H1 (cell line): ENCODE data around the gene RGS9. TPM values are rescaled to one million over a fixed set of nuclear protein-coding genes. Genes with fewer than 3 reads are reported as not detected.

Experiments
- CTCF ChIA-PET: fragments of 300-600 bp; sonication (Branson Sonifier 250); formaldehyde crosslinking; loops from one replicate; lab custom pipeline; 2021; ENCODE audit not compliant: partially characterized antibody; lab: Charles Lee
- POLR2A ChIA-PET: fragments of 300-600 bp; sonication (Branson Sonifier 250); formaldehyde crosslinking; loops from one replicate; lab custom pipeline; 2021; ENCODE audit warnings: inconsistent platforms; ENCODE audit not compliant: partially characterized antibody; lab: Charles Lee
- DNase-seq, 2 experiments: peaks; one replicate each; pipeline versions ENCODE4 v3.0.0 to v3.0.0-alpha.2; 2010 to 2022; ENCODE audit warnings: low spot score in 2 of 2, low read depth in 1 of 2, mixed read lengths in 1 of 2
- FAIRE-seq: peaks from 2 replicates; lab custom pipeline; 2011; peaks lifted over from hg19 to GRCh38; lab: Jason Lieb, UNC
- H2AFZ ChIP-seq: 2 replicates; pipeline ENCODE4 v1.8.1; 2012; ENCODE audit warnings: low read length, inconsistent platforms
- H2AK5ac ChIP-seq: 2 replicates; pipeline ENCODE4 v1.6.1; 2013; ENCODE audit warnings: low read depth, low read length
- H2BK120ac ChIP-seq: replicated peaks from 2 replicates; pipeline ENCODE3; 2013; ENCODE audit warnings: low read depth, low read length, inconsistent platforms
- H2BK12ac ChIP-seq: 2 replicates; pipeline ENCODE4 v1.6.1; 2013; ENCODE audit warnings: low read depth, low read length
- H2BK15ac ChIP-seq: 2 replicates; pipeline ENCODE4 v1.6.1; 2013; ENCODE audit warnings: low read length
- H2BK20ac ChIP-seq: 2 replicates; pipeline ENCODE4 v1.6.1; 2013; ENCODE audit warnings: low read length
- H2BK5ac ChIP-seq: 2 replicates; pipeline ENCODE4 v1.6.1; 2013; ENCODE audit warnings: low read depth, low read length
- H3K14ac ChIP-seq: 2 replicates; pipeline ENCODE4 v1.6.1; 2013; ENCODE audit warnings: inconsistent platforms; ENCODE audit not compliant: insufficient read length
- H3K18ac ChIP-seq: 2 replicates; pipeline ENCODE4 v1.6.1; 2013; ENCODE audit warnings: low read length; ENCODE audit errors: extremely low read depth
- H3K23ac ChIP-seq: 2 replicates; pipeline ENCODE4 v1.6.1; 2013; ENCODE audit warnings: inconsistent platforms; ENCODE audit not compliant: insufficient read length
- H3K23me2 ChIP-seq: 2 replicates; pipeline ENCODE4 v1.6.1; 2013; ENCODE audit warnings: low read depth, low read length
- H3K27ac ChIP-seq: 2 replicates; pipeline ENCODE4 v1.6.1; 2011; ENCODE audit warnings: low read depth, low read length, inconsistent platforms
- H3K27me3 ChIP-seq, 4 experiments: replicated peaks in 1 of 4; 1 replicate in 1 of 4; 2 replicates in 3 of 4; pipeline versions ENCODE4 v1.6.1 to v1.8.1; 2011 to 2013; ENCODE audit warnings: low read length in 3 of 4, mild to moderate bottlenecking in 3 of 4, inconsistent platforms in 2 of 4, mixed read lengths in 2 of 4, moderate library complexity in 1 of 4; ENCODE audit not compliant: control insufficient read depth in 3 of 4, insufficient read depth in 3 of 4; ENCODE audit errors: extremely low read depth in 1 of 4
- H3K36me3 ChIP-seq, 4 experiments: 2 replicates each; pipeline versions ENCODE4 v1.6.1 to v1.8.1; 2011 to 2013; ENCODE audit warnings: mild to moderate bottlenecking in 4 of 4, low read length in 3 of 4, moderate library complexity in 2 of 4, control low read depth in 1 of 4, inconsistent platforms in 1 of 4; ENCODE audit not compliant: insufficient read depth in 4 of 4, control insufficient read depth in 2 of 4
- H3K4ac ChIP-seq: replicated peaks from 2 replicates; pipeline ENCODE3; 2013; ENCODE audit warnings: low read length, low read depth, mixed read lengths, inconsistent platforms; ENCODE audit not compliant: insufficient read length
- H3K4me1 ChIP-seq, 4 experiments: replicated peaks in 1 of 4; 1 replicate in 1 of 4; 2 replicates in 3 of 4; pipeline versions ENCODE4 v1.6.1 to v1.8.1; 2011 to 2013; ENCODE audit warnings: low read length in 3 of 4, inconsistent platforms in 2 of 4, mixed read lengths in 1 of 4; ENCODE audit not compliant: insufficient read depth in 4 of 4, control insufficient read depth in 3 of 4
- H3K4me2 ChIP-seq, 2 experiments: 2 replicates each; pipeline versions ENCODE4 v1.6.1 to v1.8.1; 2011 to 2013; ENCODE audit warnings: low read depth in 2 of 2, low read length in 2 of 2, control low read depth in 1 of 2, inconsistent platforms in 1 of 2, mild to moderate bottlenecking in 1 of 2; ENCODE audit not compliant: insufficient read depth in 1 of 2
- H3K4me3 ChIP-seq, 4 experiments: fragments of 200-600, 300-600 bp in 1 of 4; sonication (generic), shearing (Covaris generic), sonication (Bioruptor Twin) in 1 of 4; 2 replicates each; pipeline versions ENCODE4 v1.5.1 to v1.8.1; 2011 to 2016; ENCODE audit warnings: low read length in 4 of 4, low read depth in 3 of 4, control low read depth in 2 of 4, inconsistent platforms in 2 of 4, mild to moderate bottlenecking in 2 of 4, mixed read lengths in 1 of 4, moderate library complexity in 1 of 4; ENCODE audit not compliant: insufficient read depth in 2 of 4; ENCODE audit errors: extremely low read depth in 1 of 4
- H3K56ac ChIP-seq: replicated peaks from 2 replicates; pipeline ENCODE3; 2013; ENCODE audit warnings: low read depth, mild to moderate bottlenecking, mixed read lengths, low read length, inconsistent platforms; ENCODE audit not compliant: insufficient read length
- H3K79me1 ChIP-seq: 2 replicates; pipeline ENCODE4 v1.6.1; 2013; ENCODE audit warnings: low read depth, low read length, control low read depth
- H3K79me2 ChIP-seq, 2 experiments: 2 replicates each; pipeline versions ENCODE4 v1.6.1 to v1.8.1; 2012 to 2013; ENCODE audit warnings: low read length in 2 of 2, mild to moderate bottlenecking in 2 of 2, inconsistent platforms in 1 of 2; ENCODE audit not compliant: insufficient read depth in 2 of 2, control insufficient read depth in 1 of 2
- H3K9ac ChIP-seq, 4 experiments: replicated peaks in 1 of 4; 1 replicate in 1 of 4; 2 replicates in 3 of 4; pipeline versions ENCODE4 v1.6.1 to v1.8.1; 2011 to 2013; ENCODE audit warnings: low read depth in 3 of 4, low read length in 3 of 4, control low read depth in 2 of 4, mild to moderate bottlenecking in 2 of 4, moderate library complexity in 2 of 4, inconsistent platforms in 1 of 4; ENCODE audit errors: extremely low read depth in 1 of 4
- H3K9me3 ChIP-seq, 2 experiments: 2 replicates each; pipeline versions ENCODE4 v1.6.1 to v1.8.1; 2012 to 2013; ENCODE audit warnings: mild to moderate bottlenecking in 2 of 2, moderate library complexity in 2 of 2, control low read depth in 1 of 2, inconsistent platforms in 1 of 2, low read depth in 1 of 2, low read length in 1 of 2, mixed read lengths in 1 of 2; ENCODE audit not compliant: insufficient read depth in 2 of 2
- H4K20me1 ChIP-seq, 2 experiments: replicated peaks in 1 of 2; 2 replicates each; pipeline versions ENCODE3 to v1.8.1; 2011 to 2013; ENCODE audit warnings: inconsistent platforms in 2 of 2, low read length in 2 of 2, mild to moderate bottlenecking in 1 of 2; ENCODE audit not compliant: insufficient read depth in 2 of 2, control insufficient read depth in 1 of 2
- H4K5ac ChIP-seq: 2 replicates; pipeline ENCODE4 v1.6.1; 2013; ENCODE audit warnings: low read length, low read depth, mixed read lengths, inconsistent platforms; ENCODE audit not compliant: insufficient read length
- H4K8ac ChIP-seq: 2 replicates; pipeline ENCODE4 v1.8.0; 2013; ENCODE audit warnings: mild to moderate bottlenecking, moderate library complexity, low read length, inconsistent platforms; ENCODE audit not compliant: insufficient read depth; ENCODE audit errors: extremely low read depth
- H4K91ac ChIP-seq: replicated peaks from 2 replicates; pipeline ENCODE3; 2013; ENCODE audit warnings: low read length, mixed read lengths, inconsistent platforms; ENCODE audit not compliant: insufficient read length
- CBX8 ChIP-seq: fragments of 300-800, 300-1000 bp; sonication (generic); IDR thresholded peaks from 2 replicates; pipeline ENCODE4 v1.7.1; 2016; ENCODE audit warnings: low read depth, low read length, borderline replicate concordance
- WGBS, 2 experiments: shearing (Covaris generic) in 1 of 2; methylation state at CpG; one replicate each; pipeline versions ENCODE4 v1.1.6 to v1.1.7; 2013 to 2015; ENCODE audit warnings: low lambda C conversion rate in 2 of 2, mixed read lengths in 2 of 2, inconsistent platforms in 1 of 2, low coverage in 1 of 2, missing lambda C conversion rate in 1 of 2; ENCODE audit not compliant: insufficient replicate concordance in 2 of 2, insufficient coverage in 1 of 2, insufficient read length in 1 of 2; ENCODE audit errors: extremely low coverage in 1 of 2, missing lambda C conversion rate in 1 of 2; 5-methylcytosine and 5-hydroxymethylcytosine counted together
- polyA plus RNA-seq, 7 experiments: library from polyadenylated mRNA; depleted of rRNA in 3 of 7; stranded (reverse) in 5 of 7; unstranded in 2 of 7; fragments of >200 nt in 5 of 7; fragments of 200-250 nt in 2 of 7; gene quantifications; 1 replicate in 5 of 7; 2 replicates in 1 of 7; 4 replicates in 1 of 7; pipeline versions ENCODE4 v1.2.1 to v1.2.3, GENCODE V29; 2011 to 2013; ENCODE audit warnings: missing spikeins in 2 of 7, mixed read lengths in 2 of 7
- total RNA-seq: library from RNA; stranded (reverse); fragmentation: NEBNext Ultra II Directional; extraction: Animal tissue kit (Norgen Biotek cat#: 25700); gene quantifications from 2 replicates; pipeline ENCODE4 v1.2.1, GENCODE V29; 2021

Gene RGS9
- total and polyA plus RNA-seq, 2 of the 8 experiments (the other 6 are each of a cell fraction or from before 2014, with no cell fraction given): 8.9 to 20.5 TPM

DNA sequence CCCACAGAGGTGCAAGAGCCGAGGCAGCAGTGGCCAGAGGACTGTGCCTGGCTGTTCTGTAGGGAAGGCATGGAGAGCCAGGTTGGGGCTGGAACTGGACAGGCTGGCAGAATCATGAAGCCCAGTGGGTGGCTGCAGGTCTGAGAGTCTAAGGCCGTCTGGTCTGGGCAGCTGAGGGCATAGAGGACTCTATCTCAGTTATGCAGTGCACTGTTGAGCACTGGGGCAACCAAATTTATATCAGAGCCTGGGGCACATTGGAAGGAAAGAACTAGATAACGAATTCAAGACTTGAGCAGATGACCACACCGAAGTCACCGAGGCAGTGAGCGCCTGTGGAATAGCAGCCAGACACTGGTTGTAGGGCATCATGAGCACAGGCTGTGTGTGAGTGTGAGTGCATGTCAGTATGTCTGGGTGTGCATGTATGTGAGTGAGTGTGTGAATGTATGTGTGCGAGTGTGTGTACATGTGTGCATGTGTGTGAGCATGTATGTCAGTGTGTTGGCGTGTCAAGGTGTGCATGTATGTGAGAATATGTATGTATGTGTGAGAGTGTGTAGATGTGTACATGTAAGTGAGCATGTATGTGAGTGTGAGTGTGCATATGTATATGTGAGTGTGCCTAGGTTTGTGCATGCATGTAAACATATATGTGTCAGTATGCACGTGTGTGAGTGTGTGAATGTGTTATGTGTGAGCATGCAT, 37.0 kb downstream of the RGS9 start:
- Histone ChIP-seq H3K4me1 (peaks cover 0 to 4% (median 0%) of the 10 kb centered on the region in 4 experiments; a peak in 4 of 7 replicates), H2BK12ac (peak overlapping the region; percentile 4; the same call in 1 of the 2 replicates), H3K4me2 (no peak overlapping the region), H2AK5ac (peak overlapping the region; percentile 71; the same call in 1 of the 2 replicates), H3K23me2 (peaks cover 10% of the 10 kb centered on the region; the same call in 1 of the 2 replicates), H3K27ac (no peak overlapping the region), H3K4ac (peak overlapping the region; percentile 33), H2AFZ (no peak overlapping the region), H3K23ac (no peak overlapping the region), H3K36me3 (no peaks in the 10 kb centered on the region; a peak in 1 of 8 replicates), H4K91ac (peak overlapping the region; percentile 72), H3K9ac (no peak overlapping the region), H2BK20ac (no peak overlapping the region), H2BK15ac (no peak overlapping the region), H2BK5ac (no peak overlapping the region), H3K9me3 (no peaks in the 10 kb centered on the region), H3K14ac (no peak overlapping the region), H3K18ac (no peak overlapping the region), H3K27me3 (no peaks in the 10 kb centered on the region), H4K5ac (no peak overlapping the region)
- CTCF ChIA-PET: interaction anchor here (1.1 to 1.7 kb wide), 2 partner anchors 18 to 24 kb away, joined by 3 to 6 read pairs; no protein-coding TSS in a partner anchor
- POLR2A ChIA-PET: interaction anchor here (1.4 kb wide), 1 partner anchor 10 kb away, joined by 9 read pairs; no protein-coding TSS in a partner anchor
- DNase-seq (no peak), FAIRE-seq (no peak)
- no peak for TF ChIP-seq CBX8
- TF ChIP-seq, all 59 proteins: peak for 0
- no peaks in the 10 kb centered on the region for H4K20me1 ChIP-seq
- no peak overlapping the region for H2BK120ac ChIP-seq
- no peak overlapping the region for H3K56ac ChIP-seq
- peak overlapping the region; percentile 82; the same call in 1 of the 2 replicates for H4K8ac ChIP-seq
- H3K4me3 ChIP-seq: no peak overlapping the region
- WGBS, 2 experiments: 92% methylated on average over 9 of the region's 9 CpGs; no CpG with 5 or more reads in 1 of the 2 experiments
- no peaks in the 10 kb centered on the region for H3K79me2 ChIP-seq
- H3K79me1 ChIP-seq: no peaks in the 10 kb centered on the region; the same call in 1 of the 2 replicates
